ENCODE data around the gene DHFR.

DHFR gene

GRCh38 chr5:80600943-80601693, 53.7 kb downstream of the DHFR start:
- TF ChIP-seq YY1 (IDR thresholded peaks at IDR 0.05; ENCODE audit: insufficient read depth, insufficient read length) = no peak
- no peak for TF ChIP-seq SUZ12 (IDR thresholded peaks at IDR 0.05; ENCODE audit: extremely low read depth, insufficient read depth, insufficient read length)
- TF ChIP-seq ZNF274 (IDR thresholded peaks at IDR 0.05; ENCODE audit: low read depth, low read length) = no peak
- Histone ChIP-seq H3K9ac (ENCODE audit: insufficient read length, low read depth) (no peak overlapping the region), H3K4me1 (ENCODE audit: insufficient read depth, insufficient read length) (no peaks in the 10 kb centered on the region), H3K9me3 (ENCODE audit: insufficient read depth, low read length) (no peaks in the 10 kb centered on the region), H3K27me3 (ENCODE audit: insufficient read depth, insufficient read length) (no peaks in the 10 kb centered on the region), H3K36me3 (ENCODE audit: insufficient read depth, insufficient read length, low read length) (no peaks in the 10 kb centered on the region), H3K4me3 (ENCODE audit: insufficient read length, low read depth) (no peak overlapping the region)
- no peak for DNase-seq (ENCODE audit: low read depth, low spot score)

GRCh38 chr5:80597500-80597899, 57.3 kb downstream of the DHFR start:
- no peak overlapping the region for H3K4me3 ChIP-seq (ENCODE audit: insufficient read length, low read depth)
- no peak overlapping the region for H3K9ac ChIP-seq (ENCODE audit: insufficient read length, low read depth)
- no peaks in the 10 kb centered on the region for H3K4me1 ChIP-seq (ENCODE audit: insufficient read depth, insufficient read length)
- H3K36me3 ChIP-seq (ENCODE audit: insufficient read depth, insufficient read length, low read length) = no peaks in the 10 kb centered on the region
- no peaks in the 10 kb centered on the region for H3K9me3 ChIP-seq (ENCODE audit: insufficient read depth, low read length)
- TF ChIP-seq YY1 (IDR thresholded peaks at IDR 0.05; ENCODE audit: insufficient read depth, insufficient read length) (no peak), SUZ12 (IDR thresholded peaks at IDR 0.05; ENCODE audit: extremely low read depth, insufficient read depth, insufficient read length) (no peak), ZNF274 (IDR thresholded peaks at IDR 0.05; ENCODE audit: low read depth, low read length) (no peak)
- DNase-seq (ENCODE audit: low read depth, low spot score) = no peak
- H3K27me3 ChIP-seq (ENCODE audit: insufficient read depth, insufficient read length) = no peaks in the 10 kb centered on the region

GRCh38 chr5:80594810-80595209, 60.0 kb downstream of the DHFR start:
- Histone ChIP-seq H3K9ac (ENCODE audit: insufficient read length, low read depth) (no peak overlapping the region), H3K36me3 (ENCODE audit: insufficient read depth, insufficient read length, low read length) (no peaks in the 10 kb centered on the region), H3K27me3 (ENCODE audit: insufficient read depth, insufficient read length) (no peaks in the 10 kb centered on the region), H3K4me3 (ENCODE audit: insufficient read length, low read depth) (no peak overlapping the region), H3K9me3 (ENCODE audit: insufficient read depth, low read length) (no peaks in the 10 kb centered on the region), H3K4me1 (ENCODE audit: insufficient read depth, insufficient read length) (no peaks in the 10 kb centered on the region)
- TF ChIP-seq ZNF274 (IDR thresholded peaks at IDR 0.05; ENCODE audit: low read depth, low read length) (no peak), SUZ12 (IDR thresholded peaks at IDR 0.05; ENCODE audit: extremely low read depth, insufficient read depth, insufficient read length) (no peak), YY1 (IDR thresholded peaks at IDR 0.05; ENCODE audit: insufficient read depth, insufficient read length) (no peak)
- no peak for DNase-seq (ENCODE audit: low read depth, low spot score)

GRCh38 chr5:80592761-80593160, 62.0 kb downstream of the DHFR start:
- no peaks in the 10 kb centered on the region for H3K27me3 ChIP-seq (ENCODE audit: insufficient read depth, insufficient read length)
- H3K9ac ChIP-seq (ENCODE audit: insufficient read length, low read depth) = no peak overlapping the region
- TF ChIP-seq YY1 (IDR thresholded peaks at IDR 0.05; ENCODE audit: insufficient read depth, insufficient read length) (no peak), ZNF274 (IDR thresholded peaks at IDR 0.05; ENCODE audit: low read depth, low read length) (no peak), SUZ12 (IDR thresholded peaks at IDR 0.05; ENCODE audit: extremely low read depth, insufficient read depth, insufficient read length) (no peak)
- H3K36me3 ChIP-seq (ENCODE audit: insufficient read depth, insufficient read length, low read length) = no peaks in the 10 kb centered on the region
- H3K9me3 ChIP-seq (ENCODE audit: insufficient read depth, low read length) = no peaks in the 10 kb centered on the region
- no peaks in the 10 kb centered on the region for H3K4me1 ChIP-seq (ENCODE audit: insufficient read depth, insufficient read length)
- no peak for DNase-seq (ENCODE audit: low read depth, low spot score)
- H3K4me3 ChIP-seq (ENCODE audit: insufficient read length, low read depth) = no peak overlapping the region

- Histone ChIP-seq H3K9me3 (ENCODE audit: insufficient read depth, low read length) (no peaks in the 10 kb centered on the region), H3K4me3 (ENCODE audit: insufficient read length, low read depth) (no peak overlapping the region), H3K27me3 (ENCODE audit: insufficient read depth, insufficient read length) (no peaks in the 10 kb centered on the region), H3K36me3 (ENCODE audit: insufficient read depth, insufficient read length, low read length) (no peaks in the 10 kb centered on the region), H3K9ac (ENCODE audit: insufficient read length, low read depth) (no peak overlapping the region), H3K4me1 (ENCODE audit: insufficient read depth, insufficient read length) (no peaks in the 10 kb centered on the region)
- TF ChIP-seq SUZ12 (IDR thresholded peaks at IDR 0.05; ENCODE audit: extremely low read depth, insufficient read depth, insufficient read length) = no peak
- no peak for TF ChIP-seq ZNF274 (IDR thresholded peaks at IDR 0.05; ENCODE audit: low read depth, low read length)
- TF ChIP-seq YY1 (IDR thresholded peaks at IDR 0.05; ENCODE audit: insufficient read depth, insufficient read length) = no peak
- no peak for DNase-seq (ENCODE audit: low read depth, low spot score)
Observed at GRCh38 chr5:80592105-80592504, 62.7 kb downstream of the DHFR start.

GRCh38 chr5:80591352-80591751, 63.4 kb downstream of the DHFR start:
- no peak for DNase-seq (ENCODE audit: low read depth, low spot score)
- Histone ChIP-seq H3K9ac (ENCODE audit: insufficient read length, low read depth) (no peak overlapping the region), H3K4me3 (ENCODE audit: insufficient read length, low read depth) (no peak overlapping the region), H3K27me3 (ENCODE audit: insufficient read depth, insufficient read length) (no peaks in the 10 kb centered on the region), H3K36me3 (ENCODE audit: insufficient read depth, insufficient read length, low read length) (no peaks in the 10 kb centered on the region), H3K4me1 (ENCODE audit: insufficient read depth, insufficient read length) (no peaks in the 10 kb centered on the region), H3K9me3 (ENCODE audit: insufficient read depth, low read length) (no peaks in the 10 kb centered on the region)
- TF ChIP-seq SUZ12 (IDR thresholded peaks at IDR 0.05; ENCODE audit: extremely low read depth, insufficient read depth, insufficient read length) (no peak), ZNF274 (IDR thresholded peaks at IDR 0.05; ENCODE audit: low read depth, low read length) (no peak), YY1 (IDR thresholded peaks at IDR 0.05; ENCODE audit: insufficient read depth, insufficient read length) (no peak)

GRCh38 chr5:80590766-80591165, 64.0 kb downstream of the DHFR start:
- no peaks in the 10 kb centered on the region for H3K9me3 ChIP-seq (ENCODE audit: insufficient read depth, low read length)
- H3K27me3 ChIP-seq (ENCODE audit: insufficient read depth, insufficient read length) = no peaks in the 10 kb centered on the region
- no peak overlapping the region for H3K4me3 ChIP-seq (ENCODE audit: insufficient read length, low read depth)
- DNase-seq (ENCODE audit: low read depth, low spot score) = no peak
- no peaks in the 10 kb centered on the region for H3K36me3 ChIP-seq (ENCODE audit: insufficient read depth, insufficient read length, low read length)
- TF ChIP-seq YY1 (IDR thresholded peaks at IDR 0.05; ENCODE audit: insufficient read depth, insufficient read length) = no peak
- no peak for TF ChIP-seq ZNF274 (IDR thresholded peaks at IDR 0.05; ENCODE audit: low read depth, low read length)
- no peak for TF ChIP-seq SUZ12 (IDR thresholded peaks at IDR 0.05; ENCODE audit: extremely low read depth, insufficient read depth, insufficient read length)
- H3K9ac ChIP-seq (ENCODE audit: insufficient read length, low read depth) = no peak overlapping the region
- H3K4me1 ChIP-seq (ENCODE audit: insufficient read depth, insufficient read length) = no peaks in the 10 kb centered on the region
